H1 (cell line): ENCODE data around the gene ETV7. TPM values are rescaled to one million over a fixed set of nuclear protein-coding genes. Genes with fewer than 3 reads are reported as not detected.

Experiments used
- EZH2 ChIP-seq: fragments of 200-600 bp; sonication (generic); IDR thresholded peaks from 2 replicates; pipeline ENCODE4 v1.7.1; 2012; ENCODE audit warnings: low read depth, mild to moderate bottlenecking, moderate library complexity, low read length, inconsistent platforms; ENCODE audit not compliant: severe bottlenecking
- SRF ChIP-seq: IDR thresholded peaks from 2 replicates; pipeline ENCODE4 v1.6.1; 2011; ENCODE audit warnings: mild to moderate bottlenecking, low read depth, low read length, moderate library complexity
- TCF12 ChIP-seq: IDR thresholded peaks from 2 replicates; pipeline ENCODE4 v1.6.1; 2011; ENCODE audit warnings: low read depth, mild to moderate bottlenecking, low read length
- polyA plus RNA-seq, 7 experiments: library from polyadenylated mRNA; depleted of rRNA in 3 of 7; stranded (reverse) in 5 of 7; unstranded in 2 of 7; fragments of >200 nt in 5 of 7; fragments of 200-250 nt in 2 of 7; gene quantifications; 1 replicate in 5 of 7; 2 replicates in 1 of 7; 4 replicates in 1 of 7; pipeline versions ENCODE4 v1.2.1 to v1.2.3, GENCODE V29; 2011 to 2013; ENCODE audit warnings: missing spikeins in 2 of 7, mixed read lengths in 2 of 7
- total RNA-seq: library from RNA; stranded (reverse); fragmentation: NEBNext Ultra II Directional; extraction: Animal tissue kit (Norgen Biotek cat#: 25700); gene quantifications from 2 replicates; pipeline ENCODE4 v1.2.1, GENCODE V29; 2021
- TF ChIP-seq, protein P1 (sequence below): IDR thresholded peaks from 2 replicates; pipeline ENCODE4 v1.6.1; 2011; ENCODE audit warnings: low read length, improper control_type of control experiment

ETV7 gene
- total and polyA plus RNA-seq, 2 of the 8 experiments (the other 6 are each of a cell fraction or from before 2014, with no cell fraction given): 0.54 to 2.4 TPM

DNA sequence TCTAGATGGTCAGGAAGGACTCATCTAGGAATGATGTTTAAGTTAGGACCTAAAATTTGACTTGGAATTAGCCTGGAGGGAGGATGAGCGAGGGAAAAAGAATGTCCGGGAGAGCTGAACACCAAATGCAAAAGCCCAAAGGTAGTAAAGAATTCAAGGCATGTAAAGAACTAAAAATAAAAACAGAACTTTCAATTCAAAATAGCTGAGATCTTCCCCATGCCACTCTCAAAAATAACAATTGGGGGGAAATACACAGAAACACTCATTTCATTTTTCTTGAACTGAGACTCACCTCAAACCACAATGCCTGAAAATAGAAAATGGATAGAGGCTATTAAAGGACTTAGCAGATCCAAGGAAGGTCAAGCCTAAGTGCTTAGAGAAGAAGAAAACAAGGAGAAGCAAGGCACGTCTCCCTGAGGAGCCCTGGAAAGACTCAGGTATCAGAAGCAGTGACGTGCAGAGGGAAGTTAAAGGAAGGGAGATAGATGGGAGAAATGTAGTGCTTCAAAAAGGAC is 44.7 kb upstream of the ETV7 start (continued):
- TF ChIP-seq EZH2 (no peak), TCF12 (no peak), SRF (no peak)
- TF ChIP-seq, protein P1, sequence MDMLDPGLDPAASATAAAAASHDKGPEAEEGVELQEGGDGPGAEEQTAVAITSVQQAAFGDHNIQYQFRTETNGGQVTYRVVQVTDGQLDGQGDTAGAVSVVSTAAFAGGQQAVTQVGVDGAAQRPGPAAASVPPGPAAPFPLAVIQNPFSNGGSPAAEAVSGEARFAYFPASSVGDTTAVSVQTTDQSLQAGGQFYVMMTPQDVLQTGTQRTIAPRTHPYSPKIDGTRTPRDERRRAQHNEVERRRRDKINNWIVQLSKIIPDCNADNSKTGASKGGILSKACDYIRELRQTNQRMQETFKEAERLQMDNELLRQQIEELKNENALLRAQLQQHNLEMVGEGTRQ: no peak
